Mononuclear cell (primary cell): Measurements from ENCODE around the gene PTPRK. TPM values are rescaled to one million over a fixed set of nuclear protein-coding genes. Genes with fewer than 3 reads are reported as not detected.

Experiments
- H3K27me3 ChIP-seq: 2 replicates; pipeline ENCODE4 v1.6.0; 2011; ENCODE audit warnings: low read length, control low read depth; ENCODE audit not compliant: insufficient read depth
- H3K4me1 ChIP-seq: 2 replicates; pipeline ENCODE4 v1.5.1; 2011; ENCODE audit warnings: mild to moderate bottlenecking, low read length, control low read depth; ENCODE audit not compliant: insufficient read depth
- H3K4me3 ChIP-seq: 2 replicates; pipeline ENCODE4 v1.5.1; 2011; ENCODE audit warnings: mild to moderate bottlenecking, low read length, moderate library complexity
- H3K9me3 ChIP-seq: 2 replicates; pipeline ENCODE4 v1.5.1; 2011; ENCODE audit warnings: low read depth, mild to moderate bottlenecking, control low read depth, low read length
- total RNA-seq: library from RNA; depleted of rRNA; stranded (reverse); fragments of >200 nt; gene quantifications from one replicate; pipeline ENCODE4 v1.2.3, GENCODE V29; 2012

PTPRK gene
- total RNA-seq, 1 donor = 3.4 TPM

DNA sequence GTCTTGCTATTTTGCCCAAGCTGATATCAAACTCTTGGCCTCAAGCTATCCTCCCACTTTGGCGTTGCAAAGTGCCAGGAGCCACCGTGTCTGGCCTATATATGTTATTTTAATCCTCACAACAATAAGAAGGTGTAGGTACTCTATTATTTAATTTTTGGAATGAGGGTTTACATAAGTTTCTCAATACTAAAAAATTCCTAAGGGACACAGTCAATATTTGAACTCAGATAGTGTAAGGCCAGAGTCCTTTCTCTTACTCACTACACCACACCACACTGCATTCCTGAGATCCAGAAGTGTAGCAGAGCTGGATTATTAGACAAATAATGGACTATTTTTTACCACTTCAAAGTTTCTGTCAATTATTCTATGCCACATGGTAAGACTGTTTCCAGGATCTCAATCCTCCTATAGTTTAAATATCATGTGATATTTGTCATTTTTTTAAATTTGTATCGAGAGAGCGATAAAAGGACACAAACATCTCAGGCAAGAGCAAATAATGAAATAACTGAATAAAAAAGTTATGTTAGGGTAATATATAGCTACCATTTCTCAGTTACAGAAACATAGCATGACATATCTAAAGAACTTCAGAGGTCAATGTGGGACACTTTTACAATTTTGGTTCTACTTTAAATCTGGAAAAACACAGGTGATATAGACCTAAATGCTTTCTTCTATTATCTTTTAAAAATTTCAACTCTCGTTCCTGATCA, 457.4 kb downstream of the PTPRK start:
- H3K27me3 ChIP-seq = no peaks in the 10 kb centered on the region
- no peak overlapping the region for H3K4me3 ChIP-seq
- no peaks in the 10 kb centered on the region for H3K4me1 ChIP-seq
- H3K9me3 ChIP-seq = no peaks in the 10 kb centered on the region

DNA sequence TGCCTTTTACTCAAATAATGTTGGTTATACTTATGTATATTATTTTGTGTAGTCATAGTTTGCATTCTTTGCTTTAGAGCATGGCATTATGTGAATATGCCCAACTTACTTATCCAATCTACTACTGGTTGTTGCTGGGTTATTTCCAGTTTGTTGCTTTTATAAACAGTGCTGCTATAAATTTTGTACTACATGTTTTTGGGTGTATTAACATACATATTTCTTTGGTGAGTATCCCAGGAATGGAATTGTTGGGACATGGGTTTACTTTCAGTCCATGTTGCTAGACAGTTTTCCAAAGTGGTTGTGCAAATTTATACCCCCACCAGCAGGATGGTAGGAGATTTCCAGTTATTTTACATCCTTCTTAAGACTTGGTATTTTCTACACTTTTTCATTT, 462.5 kb downstream of the PTPRK start:
- no peaks in the 10 kb centered on the region for H3K9me3 ChIP-seq
- no peaks in the 10 kb centered on the region for H3K27me3 ChIP-seq
- H3K4me1 ChIP-seq = no peaks in the 10 kb centered on the region
- H3K4me3 ChIP-seq = no peak overlapping the region

DNA sequence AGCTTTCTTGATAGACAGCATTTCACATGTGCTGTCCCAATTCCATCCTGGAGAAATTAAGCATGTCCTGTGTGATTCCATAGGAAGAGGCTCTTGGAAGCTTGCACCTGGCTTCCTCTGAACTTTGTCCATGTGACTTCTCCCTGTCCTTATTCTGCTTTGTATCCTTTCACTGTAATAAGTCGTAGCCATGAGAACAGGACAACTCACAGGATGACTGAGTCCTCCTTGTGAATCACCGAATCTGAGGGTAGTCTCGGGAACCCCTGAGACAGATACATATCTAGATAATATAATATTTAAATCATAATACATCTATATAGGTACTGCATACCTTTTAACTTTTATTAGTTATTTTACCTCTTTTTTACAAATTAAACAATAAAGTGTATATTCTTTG, 462.9 kb downstream of the PTPRK start:
- no peaks in the 10 kb centered on the region for H3K4me1 ChIP-seq
- H3K9me3 ChIP-seq = no peaks in the 10 kb centered on the region
- no peaks in the 10 kb centered on the region for H3K27me3 ChIP-seq
- H3K4me3 ChIP-seq = no peak overlapping the region

DNA sequence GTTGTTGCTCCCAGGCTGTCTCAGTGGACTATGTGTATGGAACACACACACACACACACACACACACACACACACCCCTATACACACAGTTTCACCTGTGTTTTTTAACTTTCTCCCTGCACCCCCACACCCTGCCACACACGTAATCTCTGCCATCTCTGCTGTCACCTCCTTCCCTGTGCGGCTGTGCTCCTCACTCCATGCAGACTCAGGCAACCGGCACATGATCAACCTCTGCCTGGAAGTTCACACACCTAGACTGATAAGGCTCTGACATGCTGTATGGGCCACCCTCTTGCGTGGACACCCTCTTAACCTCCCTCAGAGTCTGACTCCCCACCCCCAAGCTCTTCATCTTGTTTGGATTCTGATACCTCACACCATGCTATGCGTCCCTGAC, 467.3 kb downstream of the PTPRK start:
- Histone ChIP-seq H3K4me3 (no peak overlapping the region), H3K27me3 (no peaks in the 10 kb centered on the region), H3K4me1 (no peaks in the 10 kb centered on the region), H3K9me3 (no peaks in the 10 kb centered on the region)

DNA sequence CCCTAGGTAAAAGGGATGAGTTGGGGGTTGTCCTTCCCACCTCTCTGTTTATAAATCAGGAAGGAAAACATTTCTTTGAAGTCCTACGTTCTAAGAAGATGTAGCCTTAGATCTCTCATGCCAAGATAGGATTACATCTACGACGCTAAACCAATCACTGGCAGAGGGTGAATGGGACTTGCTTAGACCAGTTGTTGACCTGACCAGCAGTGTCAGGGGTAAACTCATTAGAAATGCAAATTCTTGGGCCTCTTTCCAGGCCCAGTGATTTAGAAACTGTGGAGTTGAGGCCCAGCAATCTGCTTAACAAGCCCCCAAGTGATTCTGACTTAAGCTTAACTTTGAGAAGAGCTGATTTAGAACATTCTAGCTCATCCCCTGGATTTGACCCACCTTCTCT, 472.4 kb downstream of the PTPRK start:
- Histone ChIP-seq H3K4me3 (no peak overlapping the region), H3K4me1 (no peaks in the 10 kb centered on the region), H3K9me3 (no peaks in the 10 kb centered on the region), H3K27me3 (no peaks in the 10 kb centered on the region)

DNA sequence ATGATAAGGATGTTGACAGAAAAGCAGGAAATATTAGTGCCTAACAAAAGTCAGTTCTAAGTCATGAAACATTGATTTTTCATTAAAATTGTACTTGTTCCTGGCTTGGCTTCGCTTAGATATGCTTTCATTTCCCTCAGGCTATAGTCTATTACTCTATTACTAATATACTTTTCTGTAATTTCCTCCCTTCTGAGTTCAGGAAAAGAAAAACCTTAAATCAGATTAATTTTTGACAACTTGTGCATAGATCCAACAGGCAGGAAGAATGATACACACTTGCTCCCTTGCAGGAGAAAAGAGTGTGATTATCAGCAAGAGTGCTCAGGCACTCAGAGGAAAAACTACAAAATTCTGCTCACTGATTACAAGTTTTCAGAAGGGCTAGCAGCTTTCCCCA, 474.4 kb downstream of the PTPRK start:
- Histone ChIP-seq H3K27me3 (no peaks in the 10 kb centered on the region), H3K9me3 (no peaks in the 10 kb centered on the region), H3K4me1 (no peaks in the 10 kb centered on the region), H3K4me3 (no peak overlapping the region)

DNA sequence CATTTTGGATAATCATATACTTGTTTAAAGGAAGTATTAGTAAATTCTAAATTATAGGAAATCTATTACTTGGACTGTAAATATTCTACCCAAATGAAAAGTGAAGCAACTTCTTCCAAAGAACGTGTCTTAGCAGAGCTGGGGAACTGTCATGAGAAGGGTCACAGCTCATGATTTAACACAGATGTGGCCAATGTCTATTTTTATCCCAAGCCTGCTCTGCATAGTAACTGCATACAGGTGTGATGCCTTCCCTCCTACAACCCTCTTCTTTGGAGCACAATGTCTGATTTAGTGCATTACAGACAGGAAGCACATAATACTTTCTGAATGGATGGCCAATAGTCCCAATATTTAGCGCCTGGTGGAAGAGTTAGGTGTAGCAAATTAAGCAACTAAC, 480.9 kb downstream of the PTPRK start:
- no peaks in the 10 kb centered on the region for H3K4me1 ChIP-seq
- no peak overlapping the region for H3K4me3 ChIP-seq
- no peaks in the 10 kb centered on the region for H3K27me3 ChIP-seq
- H3K9me3 ChIP-seq = no peaks in the 10 kb centered on the region

DNA sequence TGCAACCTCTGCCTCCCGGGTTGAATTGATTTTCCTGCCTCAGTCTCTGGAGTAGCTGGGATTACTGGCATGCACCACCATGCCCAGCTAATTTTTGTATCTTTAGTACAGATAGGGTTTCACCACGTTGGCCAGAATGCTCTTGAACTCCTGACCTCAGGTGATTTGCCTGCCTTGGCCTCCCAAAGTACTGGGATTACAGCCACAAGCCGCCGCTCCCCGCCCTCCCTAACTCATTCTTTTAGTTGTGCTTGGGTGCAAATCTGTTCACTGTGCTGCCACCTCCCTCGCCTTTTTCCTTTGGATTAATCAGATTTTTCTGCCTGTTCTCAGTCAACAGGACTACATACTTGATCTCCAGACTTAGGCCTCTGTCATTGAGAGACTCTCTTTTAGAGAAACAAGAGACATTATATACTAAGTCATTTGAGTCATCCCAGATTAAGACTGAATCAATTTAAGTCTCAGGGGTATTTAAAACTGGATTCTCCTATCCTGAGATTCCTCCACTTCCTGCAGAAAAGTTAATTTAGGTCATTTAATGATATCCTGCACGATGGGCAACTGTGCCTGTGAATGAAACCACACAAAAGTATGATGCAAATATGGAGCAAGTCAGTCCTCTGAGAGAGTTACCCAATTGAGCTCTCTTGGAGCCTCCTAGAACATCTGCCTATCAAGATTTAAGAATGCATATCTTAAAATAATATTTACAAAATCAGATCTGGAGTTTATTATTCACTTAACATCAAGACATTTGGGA, 483.4 kb downstream of the PTPRK start:
- Histone ChIP-seq H3K9me3 (no peaks in the 10 kb centered on the region), H3K4me1 (no peaks in the 10 kb centered on the region), H3K27me3 (no peaks in the 10 kb centered on the region), H3K4me3 (no peak overlapping the region)

DNA sequence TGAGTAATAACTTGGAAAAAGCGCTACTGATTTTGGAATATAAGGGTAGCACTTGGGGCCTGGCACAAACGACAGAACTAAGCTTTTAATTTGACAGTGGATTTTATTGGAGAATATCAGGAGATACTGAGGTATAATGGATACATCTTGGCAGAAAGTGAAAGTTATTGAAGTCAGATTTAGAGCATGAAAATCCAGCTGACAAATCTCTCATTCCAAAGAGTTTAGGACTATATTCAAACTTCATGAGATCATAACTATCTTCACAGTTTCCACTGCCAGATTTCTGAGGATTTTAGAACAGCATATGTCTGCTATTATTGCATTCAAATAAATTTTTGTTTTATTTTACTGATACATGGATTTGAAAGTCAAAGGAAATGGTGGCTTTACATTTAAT, 487.2 kb downstream of the PTPRK start:
- H3K4me3 ChIP-seq = no peak overlapping the region
- no peaks in the 10 kb centered on the region for H3K27me3 ChIP-seq
- no peaks in the 10 kb centered on the region for H3K9me3 ChIP-seq
- H3K4me1 ChIP-seq = no peaks in the 10 kb centered on the region

DNA sequence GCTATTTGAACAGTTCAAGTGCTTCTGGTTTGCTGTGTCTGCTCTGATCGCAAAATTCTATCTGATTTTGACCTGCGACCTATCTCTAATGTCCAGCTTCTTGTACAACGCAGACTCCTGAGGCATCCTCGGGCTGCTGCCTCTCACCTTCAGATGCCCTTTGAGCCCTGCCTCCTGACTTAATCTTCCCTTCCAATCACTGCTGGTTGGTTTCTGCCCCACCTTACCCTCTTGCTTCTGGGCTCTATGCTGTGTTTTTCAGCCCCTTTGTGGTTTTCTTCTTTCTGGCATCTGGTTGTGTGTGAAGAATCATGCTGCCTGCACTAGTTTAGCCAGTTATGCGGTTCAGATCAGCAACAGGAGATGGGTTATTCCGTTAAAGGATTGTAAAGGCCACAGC, 488.4 kb downstream of the PTPRK start:
- no peaks in the 10 kb centered on the region for H3K9me3 ChIP-seq
- no peak overlapping the region for H3K4me3 ChIP-seq
- no peaks in the 10 kb centered on the region for H3K4me1 ChIP-seq
- no peaks in the 10 kb centered on the region for H3K27me3 ChIP-seq

DNA sequence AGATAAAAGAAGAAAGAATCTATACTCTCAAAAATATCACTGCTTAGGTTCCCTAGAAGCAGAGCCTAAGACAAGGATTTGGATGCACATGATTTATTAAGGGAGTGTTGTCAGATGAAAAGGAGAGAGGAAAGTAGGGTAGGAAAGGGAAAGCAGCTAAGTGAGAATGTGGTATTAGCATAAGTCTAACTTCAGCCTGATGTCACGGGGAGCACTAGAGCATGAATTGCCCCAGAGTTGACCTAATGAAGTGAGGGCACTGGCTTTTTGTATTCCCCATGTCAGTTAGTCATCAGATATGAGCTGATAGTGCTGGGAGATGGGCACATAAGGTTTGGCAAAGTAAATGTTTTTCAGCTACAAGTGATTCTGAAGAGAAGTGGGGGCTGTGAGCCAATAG, 490.6 kb downstream of the PTPRK start:
- Histone ChIP-seq H3K4me3 (no peak overlapping the region), H3K27me3 (no peaks in the 10 kb centered on the region), H3K9me3 (no peaks in the 10 kb centered on the region), H3K4me1 (no peaks in the 10 kb centered on the region)

DNA sequence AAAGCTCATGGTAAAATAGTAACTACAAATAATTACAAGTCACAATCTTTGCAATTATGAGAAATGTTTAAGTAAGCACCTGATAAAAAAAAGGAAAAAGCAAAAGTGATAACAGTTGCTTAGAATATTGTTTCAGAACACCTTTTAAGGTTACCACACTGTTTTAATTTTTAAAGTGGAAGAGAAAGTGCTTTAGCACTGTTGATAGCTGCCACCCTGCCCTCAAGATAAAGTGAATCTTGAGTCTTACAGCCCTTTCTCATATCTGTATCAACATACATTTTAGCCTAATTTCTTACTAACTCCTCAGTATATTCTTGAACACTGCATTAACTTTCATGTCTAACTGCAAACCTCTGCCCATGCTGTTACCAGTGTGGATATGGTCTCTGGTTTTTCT, 492.2 kb downstream of the PTPRK start:
- no peak overlapping the region for H3K4me3 ChIP-seq
- no peaks in the 10 kb centered on the region for H3K9me3 ChIP-seq
- H3K27me3 ChIP-seq = no peaks in the 10 kb centered on the region
- H3K4me1 ChIP-seq = no peaks in the 10 kb centered on the region

DNA sequence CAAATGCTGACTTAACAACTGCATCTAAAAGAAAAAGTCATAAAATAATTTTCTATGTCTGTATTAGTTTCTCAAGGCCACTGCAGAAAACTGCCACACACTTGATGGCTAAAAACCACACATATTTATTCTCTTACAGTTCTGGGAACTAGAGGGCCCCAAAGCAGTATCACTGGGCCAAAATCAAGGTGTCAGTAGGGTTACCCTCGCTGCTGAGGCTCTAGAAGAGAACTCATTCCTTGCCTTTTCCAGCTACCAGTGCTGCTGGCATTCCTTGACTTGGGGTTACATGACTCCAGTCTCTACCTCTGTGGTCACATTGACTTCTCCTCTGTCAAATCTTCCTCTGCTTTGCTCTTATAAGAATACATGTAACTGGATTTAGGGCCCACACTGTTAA, 494.9 kb downstream of the PTPRK start:
- Histone ChIP-seq H3K27me3 (no peaks in the 10 kb centered on the region), H3K9me3 (no peaks in the 10 kb centered on the region), H3K4me1 (no peaks in the 10 kb centered on the region), H3K4me3 (no peak overlapping the region)

DNA sequence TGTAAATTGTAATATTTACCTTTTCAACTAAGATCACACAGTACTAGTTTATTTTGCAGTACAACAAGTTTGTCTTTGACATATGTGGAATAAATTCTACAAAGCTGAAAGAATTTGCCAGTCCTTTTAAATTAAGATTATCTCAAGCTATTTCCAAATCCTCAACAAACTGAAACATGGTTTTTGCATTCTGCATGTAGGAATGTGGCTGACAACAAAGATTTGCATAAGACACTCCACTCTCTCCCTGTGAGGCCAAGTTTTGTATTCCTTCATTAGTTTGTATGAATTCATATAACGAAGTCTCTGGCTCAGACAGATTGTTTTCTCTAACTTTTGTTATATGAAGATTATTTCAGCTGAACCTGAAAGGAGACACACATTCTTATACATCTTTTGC, 495.4 kb downstream of the PTPRK start:
- H3K27me3 ChIP-seq = no peaks in the 10 kb centered on the region
- H3K9me3 ChIP-seq = no peaks in the 10 kb centered on the region
- H3K4me1 ChIP-seq = no peaks in the 10 kb centered on the region
- H3K4me3 ChIP-seq = no peak overlapping the region

DNA sequence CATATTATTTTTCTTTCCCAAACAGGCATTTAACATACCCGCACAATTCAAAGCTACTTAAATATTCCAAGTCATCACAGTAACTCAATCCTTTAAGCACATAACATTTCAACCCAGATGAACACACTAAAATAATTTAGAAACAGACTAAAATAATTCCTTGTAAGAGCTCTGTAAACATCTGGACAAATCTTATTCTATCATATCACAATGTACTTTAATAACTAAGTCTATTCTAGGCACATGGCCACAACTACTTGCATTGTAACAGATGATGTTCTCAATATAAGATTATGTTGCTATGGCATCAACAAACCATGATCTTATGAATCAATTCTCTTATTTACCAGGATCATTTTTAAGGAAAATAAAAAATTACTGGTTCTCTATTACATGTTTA, 496.4 kb downstream of the PTPRK start:
- H3K9me3 ChIP-seq = no peaks in the 10 kb centered on the region

DNA sequence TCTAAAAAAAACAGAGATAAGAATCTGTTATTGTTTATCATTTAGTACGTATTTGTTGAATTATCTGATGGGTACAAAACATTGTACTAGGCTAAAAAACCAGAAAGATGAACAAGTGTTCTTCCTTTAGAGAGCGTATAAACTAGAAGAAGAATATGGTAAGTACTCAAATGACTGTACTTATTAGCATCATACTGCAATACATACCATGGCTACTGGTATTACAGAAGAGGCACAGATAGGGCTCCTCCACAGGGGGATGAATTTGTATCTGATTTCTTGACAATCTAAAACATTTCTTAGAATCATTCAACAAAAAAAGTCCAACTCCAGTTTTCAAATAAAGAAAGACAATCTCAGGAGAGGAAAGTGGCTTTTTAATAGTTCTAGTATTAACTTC, 501.6 kb downstream of the PTPRK start:
- H3K27me3 ChIP-seq = no peaks in the 10 kb centered on the region
- no peak overlapping the region for H3K4me3 ChIP-seq
- H3K9me3 ChIP-seq = no peaks in the 10 kb centered on the region
- H3K4me1 ChIP-seq = no peaks in the 10 kb centered on the region

More for the DNA sequence above, 496.4 kb downstream of the PTPRK start:
- no peaks in the 10 kb centered on the region for H3K4me1 ChIP-seq
- H3K4me3 ChIP-seq = no peak overlapping the region
- no peaks in the 10 kb centered on the region for H3K27me3 ChIP-seq
